RWPE2 (cell line): ENCODE data around the gene APOBEC2.
A peak's percentile ranks its signal among the peaks of the same experiment; 100 is the strongest.
"Not testable (repeated sequence)": the region's sequence is repeated elsewhere in the genome, so short reads cannot be mapped to it uniquely, and the experiment has no call there.

ENCODE experiments used
- ATAC-seq: fragments of 200-7000 bp; cut with Tn5 transposase; 3 replicates; pipeline ENCODE4 v1.9.1; 2021; ENCODE audit warnings: low read depth
- DNase-seq: peaks from one replicate; pipeline ENCODE4 v3.0.0-alpha.2; 2020; ENCODE audit warnings: low spot score
- H3K27ac ChIP-seq: fragments of 450-650 bp; 2 replicates; pipeline ENCODE4 v1.5.1; 2017; ENCODE audit warnings: mild to moderate bottlenecking; ENCODE audit not compliant: poor library complexity, severe bottlenecking
- H3K27me3 ChIP-seq: fragments of 250-450 bp; sonication (Bioruptor Pico); 2 replicates; pipeline ENCODE4 v1.5.1; 2021; ENCODE audit warnings: mild to moderate bottlenecking, moderate library complexity; ENCODE audit not compliant: insufficient read depth, poor library complexity, severe bottlenecking
- H3K36me3 ChIP-seq: fragments of 250-450 bp; sonication (Bioruptor Pico); 2 replicates; pipeline ENCODE4 v1.5.1; 2020; ENCODE audit warnings: low read depth, mild to moderate bottlenecking, moderate library complexity
- H3K4me1 ChIP-seq: fragments of 250-450 bp; sonication (Bioruptor Pico); 2 replicates; pipeline ENCODE4 v1.5.1; 2021; ENCODE audit warnings: mild to moderate bottlenecking, moderate library complexity; ENCODE audit not compliant: insufficient read depth, poor library complexity, severe bottlenecking
- H3K4me3 ChIP-seq: fragments of 250-450 bp; sonication (Bioruptor Pico); 2 replicates; pipeline ENCODE4 v1.5.1; 2021; ENCODE audit warnings: mild to moderate bottlenecking, moderate library complexity; ENCODE audit not compliant: severe bottlenecking
- H3K9me3 ChIP-seq: fragments of 250-450 bp; sonication (Bioruptor Pico); 2 replicates; pipeline ENCODE4 v1.5.1; 2021; ENCODE audit warnings: mild to moderate bottlenecking, moderate library complexity; ENCODE audit not compliant: severe bottlenecking
- CTCF ChIP-seq: fragments of 450-650 bp; IDR thresholded peaks from one replicate; pipeline ENCODE4 v1.5.1; 2017; ENCODE audit warnings: mild to moderate bottlenecking, moderate library complexity; ENCODE audit not compliant: poor library complexity, severe bottlenecking

The APOBEC2 gene

GRCh38 chr6:41053041-41053440 is at the start of gene APOBEC2:
Gene APOBEC2, plus strand, starts transcription at chr6:41053202. Its CDS starts 146 bp downstream, at chr6:41053348.
- TF ChIP-seq CTCF, result no peak
- H3K36me3 ChIP-seq, result no peaks in the 10 kb centered on the region
- no peak within 1 kb of the TSS for H3K27ac ChIP-seq
- ATAC-seq, result no peak
- no peak for DNase-seq
- no peak within 1 kb of the TSS for H3K4me3 ChIP-seq
- no peaks in the 10 kb centered on the region for H3K27me3 ChIP-seq
- no peaks in the 10 kb centered on the region for H3K9me3 ChIP-seq
- H3K4me1 ChIP-seq, result no peaks in the 10 kb centered on the region

GRCh38 chr6:41006217-41006616 is 46.8 kb upstream of the APOBEC2 start:
- peak; percentile 85 for TF ChIP-seq CTCF
- DNase-seq, result not testable (repeated sequence)
- ATAC-seq, result peak; percentile 56; the same call in 2 of the 3 replicates

GRCh38 chr6:41006980-41007379 is 46.0 kb upstream of the APOBEC2 start:
- H3K36me3 ChIP-seq, H3K27ac ChIP-seq, H3K27me3 ChIP-seq, DNase-seq, H3K4me1 ChIP-seq, H3K9me3 ChIP-seq, ATAC-seq, H3K4me3 ChIP-seq: not testable (repeated sequence)

More at GRCh38 chr6:41006217-41006616, 46.8 kb upstream of the APOBEC2 start:
- H3K27me3 ChIP-seq, H3K9me3 ChIP-seq, H3K4me1 ChIP-seq, H3K27ac ChIP-seq, H3K36me3 ChIP-seq, H3K4me3 ChIP-seq: not testable (repeated sequence)

GRCh38 chr6:41008011-41008410 is 45.0 kb upstream of the APOBEC2 start:
- DNase-seq, result no peak
- no peak for TF ChIP-seq CTCF
- Histone ChIP-seq H3K4me3 (no peak overlapping the region), H3K36me3 (no peaks in the 10 kb centered on the region), H3K27ac (no peak overlapping the region), H3K9me3 (no peaks in the 10 kb centered on the region), H3K4me1 (no peaks in the 10 kb centered on the region), H3K27me3 (no peaks in the 10 kb centered on the region)
- no peak for ATAC-seq

GRCh38 chr6:41009669-41010068 is 43.3 kb upstream of the APOBEC2 start:
- Histone ChIP-seq H3K4me1 (no peaks in the 10 kb centered on the region), H3K27me3 (no peaks in the 10 kb centered on the region), H3K4me3 (no peak overlapping the region), H3K9me3 (no peaks in the 10 kb centered on the region), H3K36me3 (no peaks in the 10 kb centered on the region), H3K27ac (no peak overlapping the region)
- DNase-seq, result no peak
- no peak for ATAC-seq
- no peak for TF ChIP-seq CTCF
